ENCODE results near the gene SLC26A1. TPM values are rescaled to one million over a fixed set of nuclear protein-coding genes. Genes with fewer than 3 reads are reported as not detected.
A peak's percentile ranks its signal among the peaks of the same experiment; 100 is the strongest.

Gene SLC26A1
- total and polyA plus RNA-seq, 2 of the 13 experiments (the other 11 are each of a cell fraction or from before 2014, with no cell fraction given), result 5.4 to 22.9 TPM

DNA sequence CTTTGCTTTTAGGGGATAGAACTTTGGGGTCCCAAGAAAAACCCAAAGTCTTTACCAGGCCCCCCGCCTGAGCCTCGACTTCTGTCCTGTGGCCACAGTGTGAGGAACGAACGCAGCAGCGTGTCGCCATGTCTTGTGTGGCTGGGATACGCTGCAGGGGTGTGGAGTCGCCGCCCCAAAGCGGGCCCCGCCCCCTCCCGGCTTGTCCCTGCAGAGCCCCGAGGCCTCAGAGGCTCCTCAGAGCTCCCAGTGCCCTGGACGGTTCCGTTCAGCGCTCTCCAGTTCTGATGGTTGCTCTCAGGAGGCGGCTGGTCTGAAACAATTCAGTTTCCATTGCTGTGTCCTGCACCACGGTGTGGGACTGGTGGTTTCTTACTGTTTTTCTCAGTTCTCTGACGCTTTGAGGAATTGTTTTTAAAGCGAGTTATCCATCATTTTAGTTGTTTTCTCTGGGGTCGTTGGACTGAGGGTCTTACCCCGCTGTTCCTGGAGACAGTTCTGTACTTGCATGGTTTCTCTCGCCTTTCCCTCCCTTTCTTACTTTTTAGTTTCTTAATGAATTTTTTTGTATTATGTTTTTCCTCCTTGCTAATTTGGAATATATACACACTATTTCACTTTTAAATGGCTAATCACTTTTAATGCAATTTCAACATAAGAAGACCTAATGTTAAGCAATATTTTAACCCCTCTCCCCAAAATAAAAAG, 7.9 kb downstream of the SLC26A1 start (continued):
- TF ChIP-seq, protein P1, sequence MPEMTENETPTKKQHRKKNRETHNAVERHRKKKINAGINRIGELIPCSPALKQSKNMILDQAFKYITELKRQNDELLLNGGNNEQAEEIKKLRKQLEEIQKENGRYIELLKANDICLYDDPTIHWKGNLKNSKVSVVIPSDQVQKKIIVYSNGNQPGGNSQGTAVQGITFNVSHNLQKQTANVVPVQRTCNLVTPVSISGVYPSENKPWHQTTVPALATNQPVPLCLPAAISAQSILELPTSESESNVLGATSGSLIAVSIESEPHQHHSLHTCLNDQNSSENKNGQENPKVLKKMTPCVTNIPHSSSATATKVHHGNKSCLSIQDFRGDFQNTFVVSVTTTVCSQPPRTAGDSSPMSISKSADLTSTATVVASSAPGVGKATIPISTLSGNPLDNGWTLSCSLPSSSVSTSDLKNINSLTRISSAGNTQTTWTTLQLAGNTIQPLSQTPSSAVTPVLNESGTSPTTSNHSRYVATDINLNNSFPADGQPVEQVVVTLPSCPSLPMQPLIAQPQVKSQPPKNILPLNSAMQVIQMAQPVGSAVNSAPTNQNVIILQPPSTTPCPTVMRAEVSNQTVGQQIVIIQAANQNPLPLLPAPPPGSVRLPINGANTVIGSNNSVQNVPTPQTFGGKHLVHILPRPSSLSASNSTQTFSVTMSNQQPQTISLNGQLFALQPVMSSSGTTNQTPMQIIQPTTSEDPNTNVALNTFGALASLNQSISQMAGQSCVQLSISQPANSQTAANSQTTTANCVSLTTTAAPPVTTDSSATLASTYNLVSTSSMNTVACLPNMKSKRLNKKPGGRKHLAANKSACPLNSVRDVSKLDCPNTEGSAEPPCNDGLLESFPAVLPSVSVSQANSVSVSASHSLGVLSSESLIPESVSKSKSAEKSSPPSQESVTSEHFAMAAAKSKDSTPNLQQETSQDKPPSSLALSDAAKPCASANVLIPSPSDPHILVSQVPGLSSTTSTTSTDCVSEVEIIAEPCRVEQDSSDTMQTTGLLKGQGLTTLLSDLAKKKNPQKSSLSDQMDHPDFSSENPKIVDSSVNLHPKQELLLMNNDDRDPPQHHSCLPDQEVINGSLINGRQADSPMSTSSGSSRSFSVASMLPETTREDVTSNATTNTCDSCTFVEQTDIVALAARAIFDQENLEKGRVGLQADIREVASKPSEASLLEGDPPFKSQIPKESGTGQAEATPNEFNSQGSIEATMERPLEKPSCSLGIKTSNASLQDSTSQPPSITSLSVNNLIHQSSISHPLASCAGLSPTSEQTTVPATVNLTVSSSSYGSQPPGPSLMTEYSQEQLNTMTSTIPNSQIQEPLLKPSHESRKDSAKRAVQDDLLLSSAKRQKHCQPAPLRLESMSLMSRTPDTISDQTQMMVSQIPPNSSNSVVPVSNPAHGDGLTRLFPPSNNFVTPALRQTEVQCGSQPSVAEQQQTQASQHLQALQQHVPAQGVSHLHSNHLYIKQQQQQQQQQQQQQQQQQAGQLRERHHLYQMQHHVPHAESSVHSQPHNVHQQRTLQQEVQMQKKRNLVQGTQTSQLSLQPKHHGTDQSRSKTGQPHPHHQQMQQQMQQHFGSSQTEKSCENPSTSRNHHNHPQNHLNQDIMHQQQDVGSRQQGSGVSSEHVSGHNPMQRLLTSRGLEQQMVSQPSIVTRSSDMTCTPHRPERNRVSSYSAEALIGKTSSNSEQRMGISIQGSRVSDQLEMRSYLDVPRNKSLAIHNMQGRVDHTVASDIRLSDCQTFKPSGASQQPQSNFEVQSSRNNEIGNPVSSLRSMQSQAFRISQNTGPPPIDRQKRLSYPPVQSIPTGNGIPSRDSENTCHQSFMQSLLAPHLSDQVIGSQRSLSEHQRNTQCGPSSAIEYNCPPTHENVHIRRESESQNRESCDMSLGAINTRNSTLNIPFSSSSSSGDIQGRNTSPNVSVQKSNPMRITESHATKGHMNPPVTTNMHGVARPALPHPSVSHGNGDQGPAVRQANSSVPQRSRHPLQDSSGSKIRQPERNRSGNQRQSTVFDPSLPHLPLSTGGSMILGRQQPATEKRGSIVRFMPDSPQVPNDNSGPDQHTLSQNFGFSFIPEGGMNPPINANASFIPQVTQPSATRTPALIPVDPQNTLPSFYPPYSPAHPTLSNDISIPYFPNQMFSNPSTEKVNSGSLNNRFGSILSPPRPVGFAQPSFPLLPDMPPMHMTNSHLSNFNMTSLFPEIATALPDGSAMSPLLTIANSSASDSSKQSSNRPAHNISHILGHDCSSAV (CRISPR knock-in tag; IDR thresholded peaks at IDR 0.05; ENCODE audit: borderline replicate concordance), result no peak
- TF ChIP-seq, protein P2, sequence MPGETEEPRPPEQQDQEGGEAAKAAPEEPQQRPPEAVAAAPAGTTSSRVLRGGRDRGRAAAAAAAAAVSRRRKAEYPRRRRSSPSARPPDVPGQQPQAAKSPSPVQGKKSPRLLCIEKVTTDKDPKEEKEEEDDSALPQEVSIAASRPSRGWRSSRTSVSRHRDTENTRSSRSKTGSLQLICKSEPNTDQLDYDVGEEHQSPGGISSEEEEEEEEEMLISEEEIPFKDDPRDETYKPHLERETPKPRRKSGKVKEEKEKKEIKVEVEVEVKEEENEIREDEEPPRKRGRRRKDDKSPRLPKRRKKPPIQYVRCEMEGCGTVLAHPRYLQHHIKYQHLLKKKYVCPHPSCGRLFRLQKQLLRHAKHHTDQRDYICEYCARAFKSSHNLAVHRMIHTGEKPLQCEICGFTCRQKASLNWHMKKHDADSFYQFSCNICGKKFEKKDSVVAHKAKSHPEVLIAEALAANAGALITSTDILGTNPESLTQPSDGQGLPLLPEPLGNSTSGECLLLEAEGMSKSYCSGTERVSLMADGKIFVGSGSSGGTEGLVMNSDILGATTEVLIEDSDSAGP (CRISPR knock-in tag; IDR thresholded peaks at IDR 0.05; ENCODE audit: borderline replicate concordance), result peak; percentile 53; the same call in 1 of the 2 replicates
- peak; percentile 70 for TF ChIP-seq POLR2AphosphoS5 (IDR thresholded peaks at IDR 0.05; ENCODE audit: low read depth, low read length)
- TF ChIP-seq RAD21 (CRISPR knock-in tag; IDR thresholded peaks at IDR 0.05), result peak; percentile 31; the same call in 1 of the 2 replicates
- peak; percentile 93 for TF ChIP-seq AKAP8 (CRISPR knock-in tag; IDR thresholded peaks at IDR 0.05)
- TF ChIP-seq SETDB1 (CRISPR knock-in tag; IDR thresholded peaks at IDR 0.05; ENCODE audit: borderline replicate concordance), result no peak
- no peak for TF ChIP-seq SNAI1 (CRISPR knock-in tag; IDR thresholded peaks at IDR 0.05; ENCODE audit: borderline replicate concordance)
- TF ChIP-seq HCFC1 (IDR thresholded peaks at IDR 0.05; ENCODE audit: low read depth, low read length), result no peak
- TF ChIP-seq ZSCAN25 (CRISPR knock-in tag; IDR thresholded peaks at IDR 0.05), result peak; percentile 95
- no peak for TF ChIP-seq TBL1XR1 (IDR thresholded peaks at IDR 0.05; ENCODE audit: borderline replicate concordance, low read length, partially characterized antibody)
- peak; percentile 18; the same call in 1 of the 2 replicates for TF ChIP-seq HMG20A (CRISPR knock-in tag; IDR thresholded peaks at IDR 0.05; ENCODE audit: borderline replicate concordance)
- no peak for TF ChIP-seq ZNF335 (CRISPR knock-in tag; IDR thresholded peaks at IDR 0.05)
- TF ChIP-seq ZNF10 (CRISPR knock-in tag; IDR thresholded peaks at IDR 0.05; ENCODE audit: borderline replicate concordance, low read depth), result no peak
- peak; percentile 55 for TF ChIP-seq HNRNPH1 (optimal IDR thresholded peaks at IDR 0.05; ENCODE audit: low read depth, low read length)
- TF ChIP-seq SYNCRIP (IDR thresholded peaks at IDR 0.05; ENCODE audit: insufficient read depth, low read depth, low read length), result no peak
- TF ChIP-seq SP4 (CRISPR knock-in tag; IDR thresholded peaks at IDR 0.05), result no peak
- TF ChIP-seq ZNF761 (CRISPR knock-in tag; conservative IDR thresholded peaks at IDR 0.05), result 0 out of 2 replicates have a peak, but pooled peaks have one; percentile 61
- TF ChIP-seq NFIC (IDR thresholded peaks at IDR 0.05; ENCODE audit: low read length), result no peak
- no peak for TF ChIP-seq SP1 (IDR thresholded peaks at IDR 0.05)
- peak; percentile 71 for TF ChIP-seq SP1 (CRISPR knock-in tag; IDR thresholded peaks at IDR 0.05)
- TF ChIP-seq ARNTL (CRISPR knock-in tag; IDR thresholded peaks at IDR 0.05), result no peak
- TF ChIP-seq SP5 (CRISPR knock-in tag; IDR thresholded peaks at IDR 0.05; ENCODE audit: borderline replicate concordance, low read depth), result peak; percentile 64; the same call in 1 of the 2 replicates

Data from HepG2 (cell line).